CD4-positive, alpha-beta T cell treated with Interleukin-4 for 4 hours (primary cell): Measurements from ENCODE around the gene DOCK1.

Experiments used
- DNase-seq: peaks from one replicate; pipeline ENCODE4 v3.0.0-alpha.2; 2020

DOCK1 gene

GRCh38 chr10:127092916-127093315 is 187.7 kb downstream of the DOCK1 start:
- no peak for DNase-seq

DNA sequence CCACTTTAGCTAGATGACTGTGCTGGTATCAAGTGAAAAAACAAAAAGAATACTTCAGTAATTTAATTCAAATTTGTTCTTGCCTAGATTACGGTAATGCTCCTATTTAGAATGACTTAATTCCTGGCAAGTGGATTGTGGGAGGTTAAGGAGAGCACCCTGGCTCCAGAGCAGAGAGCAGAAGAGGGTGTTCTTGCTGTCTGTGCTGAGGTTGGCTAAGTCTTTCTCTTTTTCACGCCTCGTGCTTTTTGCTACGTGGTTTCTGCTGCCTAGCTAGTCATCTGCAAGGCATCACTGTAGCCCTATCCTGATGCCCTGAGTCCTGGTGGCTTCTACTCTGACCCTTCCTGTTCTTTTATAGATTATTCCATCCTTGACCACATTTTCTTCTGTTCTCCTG is 189.8 kb downstream of the DOCK1 start:
- DNase-seq: no peak

GRCh38 chr10:127100983-127101615 is 195.9 kb downstream of the DOCK1 start:
- no peak for DNase-seq

DNA sequence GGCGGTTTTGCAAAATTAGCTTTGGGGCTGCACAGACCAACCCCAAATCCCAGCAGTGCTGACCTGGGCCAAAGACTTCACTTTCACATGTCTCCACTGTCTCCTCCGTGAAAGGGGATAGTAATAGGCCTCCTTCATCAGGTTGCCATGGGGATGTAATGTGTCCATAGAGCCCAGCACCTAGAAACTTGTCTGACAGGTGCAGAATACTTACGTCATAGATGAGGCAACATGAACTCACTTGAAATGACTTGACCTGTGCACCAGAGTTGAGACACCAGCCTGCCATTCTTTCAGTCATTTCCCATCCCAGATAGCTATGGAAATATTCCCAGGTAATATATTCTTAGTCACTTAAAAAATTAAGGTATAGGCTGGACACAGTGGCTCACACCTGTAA is 196.9 kb downstream of the DOCK1 start:
- DNase-seq: no peak

GRCh38 chr10:127115100-127115499 is 209.9 kb downstream of the DOCK1 start:
- DNase-seq: no peak

- peak; percentile 1 for DNase-seq
These were observed 211.9 kb downstream of the DOCK1 start for GRCh38 chr10:127117125-127117524.

- no peak for DNase-seq
These were observed 212.8 kb downstream of the DOCK1 start for GRCh38 chr10:127118034-127118433.

DNA sequence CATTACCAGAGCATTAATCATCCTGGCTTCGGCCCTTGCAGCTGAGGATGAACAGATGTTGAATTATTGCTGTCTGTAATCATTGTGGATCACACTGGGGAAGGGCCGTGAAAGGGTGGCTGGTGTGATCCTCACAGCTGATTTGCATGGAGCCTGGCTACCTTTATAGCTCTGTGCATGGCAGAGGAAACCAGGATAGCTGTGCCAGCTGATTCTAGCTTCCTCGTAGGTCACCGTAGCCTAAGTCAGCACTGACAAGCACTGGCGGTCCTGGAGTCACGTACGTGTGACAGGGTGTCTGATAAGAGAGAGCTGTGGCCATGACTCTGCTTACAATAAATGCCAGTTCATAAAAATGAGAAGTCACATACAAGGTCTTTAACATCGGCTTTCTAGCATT is 214.7 kb downstream of the DOCK1 start:
- no peak for DNase-seq

DNA sequence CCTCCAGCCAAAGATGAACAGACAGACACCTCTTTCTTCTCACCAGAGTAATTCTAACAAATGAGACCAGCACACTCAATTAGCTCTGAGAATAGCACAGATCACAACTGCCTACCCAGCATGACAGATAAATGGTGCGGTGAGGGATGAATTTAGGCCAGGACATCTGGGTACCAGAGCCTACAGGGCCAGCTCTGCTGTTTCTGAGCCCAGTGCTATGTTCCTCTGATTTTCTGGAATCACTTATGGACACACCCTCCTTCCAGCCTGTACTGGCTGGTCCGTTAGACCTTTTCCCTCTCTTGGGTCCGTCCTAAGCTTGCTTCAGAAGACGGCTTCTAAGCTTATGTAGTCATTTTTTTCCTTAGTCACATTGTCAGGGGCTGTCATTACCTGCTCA is 217.6 kb downstream of the DOCK1 start:
- DNase-seq: no peak

DNA sequence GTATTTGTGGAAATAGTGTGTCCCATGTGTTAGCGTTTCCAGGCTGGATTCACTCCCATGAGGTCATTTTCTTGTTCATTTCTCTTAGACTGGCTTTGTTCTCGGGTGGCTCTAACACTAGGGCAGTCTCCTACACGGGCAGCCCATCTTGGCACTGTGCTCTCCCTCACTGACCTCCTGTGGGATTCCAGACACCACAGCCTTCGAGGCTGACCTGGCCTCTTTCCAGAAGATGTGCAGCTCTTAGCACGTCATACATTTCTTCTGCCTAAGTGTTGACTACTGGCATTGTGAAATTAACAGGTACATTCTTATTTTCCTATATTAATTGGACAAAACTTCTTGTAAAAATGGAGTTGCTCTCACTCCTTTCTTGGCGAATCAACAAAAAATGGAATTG is 218.4 kb downstream of the DOCK1 start:
- no peak for DNase-seq

DNA sequence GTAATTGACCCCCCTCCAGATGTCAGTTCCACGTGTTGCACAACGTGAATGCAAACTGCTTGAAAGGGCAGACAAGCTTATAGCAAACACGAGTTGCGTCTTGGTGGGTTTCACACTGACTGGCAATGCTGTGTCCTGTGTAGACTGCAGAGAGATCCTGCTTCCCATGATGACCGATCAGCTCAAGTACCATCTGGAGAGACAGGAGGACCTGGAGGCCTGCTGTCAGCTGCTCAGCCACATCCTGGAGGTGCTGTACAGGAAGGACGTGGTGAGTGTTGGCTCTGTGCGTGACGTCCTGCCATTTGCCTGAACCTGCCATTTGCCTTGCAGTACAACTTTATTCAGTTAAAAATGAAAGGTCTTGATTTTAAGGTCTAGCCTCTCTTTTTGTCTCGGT is 220.1 kb downstream of the DOCK1 start:
- no peak for DNase-seq

GRCh38 chr10:127127822-127128221 is 222.6 kb downstream of the DOCK1 start:
- DNase-seq: no peak

- DNase-seq: no peak
These were observed 223.9 kb downstream of the DOCK1 start for GRCh38 chr10:127129104-127129503.

DNA sequence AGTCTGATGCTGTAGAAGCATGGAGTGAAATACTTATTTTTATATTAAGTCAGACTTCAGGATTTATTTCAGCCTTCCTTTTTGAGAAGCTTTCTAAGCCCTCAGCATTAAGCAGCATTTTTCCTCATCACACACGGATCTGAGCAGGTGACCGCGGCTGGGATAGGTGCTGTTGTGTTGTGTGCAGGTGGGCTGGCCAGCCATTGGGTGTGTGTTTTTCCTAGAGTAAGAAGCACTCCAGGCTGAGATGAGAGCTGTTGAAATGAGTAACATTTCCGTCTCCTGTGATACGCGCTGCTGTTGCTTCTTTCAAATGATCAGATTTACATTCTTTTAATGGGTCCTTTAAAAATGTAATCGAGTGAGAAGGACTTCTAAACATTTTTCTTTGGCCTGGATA is 227.2 kb downstream of the DOCK1 start:
- no peak for DNase-seq

DNA sequence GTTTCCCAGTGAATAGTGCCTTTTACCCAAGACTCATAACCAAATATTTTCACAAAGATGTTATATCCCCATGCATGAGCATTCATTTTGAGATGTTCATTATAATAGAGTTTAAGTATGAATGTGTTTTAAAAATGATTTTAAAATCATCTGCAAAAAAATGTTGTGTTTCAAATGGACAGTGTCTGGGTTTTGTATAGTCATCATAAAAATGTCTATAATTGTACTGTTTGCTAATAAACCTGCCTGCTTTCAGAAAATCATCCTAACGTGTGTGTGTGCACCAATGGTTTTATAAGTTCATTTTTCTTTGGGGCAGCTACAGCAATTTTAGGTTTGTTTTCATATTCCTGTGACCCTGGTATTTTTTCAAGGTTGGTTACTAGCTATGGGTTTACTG is 228.0 kb downstream of the DOCK1 start:
- DNase-seq: no peak

DNA sequence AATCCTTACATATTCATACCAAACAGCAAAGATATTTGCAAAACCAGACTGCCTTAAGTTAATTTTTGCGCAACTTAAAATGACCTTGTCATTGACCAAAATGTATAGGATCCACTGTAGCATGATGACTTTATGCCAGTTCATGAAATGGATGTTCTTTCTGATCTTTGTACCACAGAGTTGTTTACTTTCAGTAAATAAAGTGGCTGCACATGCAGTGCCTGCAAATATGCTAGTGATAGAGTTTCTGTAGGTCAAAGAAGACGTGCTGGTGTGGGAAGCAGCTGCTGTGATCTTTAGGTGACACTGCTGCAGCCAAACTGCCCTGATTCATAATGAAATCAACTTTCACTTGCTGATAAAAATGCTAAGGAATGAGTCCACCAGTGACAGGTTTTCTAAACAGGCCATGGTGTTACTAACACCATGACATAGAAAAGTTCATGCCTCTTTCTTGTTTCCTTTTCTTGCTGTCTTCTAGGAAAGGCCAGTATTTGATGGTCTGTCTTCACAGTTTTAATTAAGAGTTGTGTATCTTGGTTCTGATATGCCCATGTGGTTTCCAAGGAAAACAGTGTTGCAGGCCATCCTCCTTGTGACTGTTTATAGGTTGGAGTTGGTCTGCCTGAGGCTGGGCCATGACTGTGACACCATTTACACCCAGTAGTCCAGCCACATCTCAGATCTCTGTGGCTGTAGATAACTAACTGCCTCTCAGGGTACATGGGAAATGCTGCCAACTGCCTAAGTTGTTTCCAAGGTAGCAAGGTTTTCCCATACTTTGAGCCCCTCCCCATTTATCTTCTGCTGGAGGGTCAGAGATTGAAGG is 228.7 kb downstream of the DOCK1 start:
- DNase-seq: no peak

GRCh38 chr10:127135844-127136577 is 230.8 kb downstream of the DOCK1 start:
- DNase-seq: no peak

GRCh38 chr10:127137391-127137790 is 232.2 kb downstream of the DOCK1 start:
- DNase-seq: no peak

DNA sequence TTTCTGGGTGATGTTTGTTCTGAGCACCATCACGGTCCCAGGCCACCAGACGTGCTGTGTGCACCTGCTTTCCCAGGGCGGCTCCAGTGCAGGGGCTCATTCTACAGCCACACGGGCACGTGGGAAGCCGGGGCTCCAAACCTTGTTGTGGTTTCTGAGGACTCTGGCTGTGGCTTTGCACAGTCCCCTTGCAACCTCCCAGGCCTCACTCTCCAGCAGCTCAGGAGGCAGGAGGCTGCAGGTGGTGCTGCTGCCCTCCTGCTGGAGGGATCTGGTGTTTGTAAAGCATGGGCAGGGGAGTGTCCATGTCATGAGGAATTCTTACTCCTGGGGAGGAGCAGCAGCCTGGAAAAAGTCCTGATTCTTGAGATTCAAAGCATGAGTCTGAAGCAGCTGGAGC is 236.9 kb downstream of the DOCK1 start:
- no peak for DNase-seq

GRCh38 chr10:127142856-127143255 is 237.6 kb downstream of the DOCK1 start:
- no peak for DNase-seq

GRCh38 chr10:127145173-127145572 is 239.9 kb downstream of the DOCK1 start:
- no peak for DNase-seq

- no peak for DNase-seq
These were observed 241.4 kb downstream of the DOCK1 start for GRCh38 chr10:127146661-127147060.

DNA sequence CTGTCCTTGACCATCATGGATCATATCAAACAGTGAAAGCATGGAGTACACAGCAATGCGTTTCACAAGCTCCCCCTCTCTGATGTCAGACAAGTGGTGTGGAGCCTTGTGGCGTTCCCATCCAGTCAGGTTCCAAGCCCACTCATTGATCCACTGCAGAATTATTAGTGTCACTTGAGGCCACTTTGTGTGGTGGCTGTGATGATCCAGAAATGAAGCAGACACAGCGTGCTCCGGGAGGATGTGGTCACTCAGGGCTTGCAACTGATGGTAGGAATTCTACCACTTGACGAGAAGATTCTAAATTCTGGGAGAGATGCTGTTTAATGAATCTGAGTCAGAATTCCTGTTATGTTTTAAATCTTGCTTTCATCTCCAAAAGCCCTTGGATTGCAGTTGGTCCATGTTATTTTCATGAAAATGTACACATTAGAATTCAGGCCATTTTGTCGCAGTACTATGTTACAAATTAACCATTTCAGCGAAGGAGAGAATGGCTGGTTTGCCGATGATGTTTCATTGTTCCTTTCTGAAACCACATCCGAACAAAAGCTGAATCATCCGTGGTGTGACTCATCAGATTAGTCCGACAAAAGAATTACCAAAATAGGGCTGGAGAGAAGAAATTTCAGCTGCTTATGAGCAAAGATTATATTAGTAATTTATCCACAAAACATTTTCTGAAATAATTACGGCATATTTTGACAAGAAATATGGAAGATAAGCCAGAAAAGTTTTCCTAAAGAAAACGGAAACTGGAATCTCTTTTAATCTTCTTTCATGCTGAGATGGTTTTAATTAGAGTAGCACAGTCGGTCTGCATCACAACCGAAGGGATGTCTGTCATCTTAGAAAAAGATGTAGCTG is 243.1 kb downstream of the DOCK1 start:
- no peak for DNase-seq
